ENCODE results near the gene SNX33. TPM values are rescaled to one million over a fixed set of nuclear protein-coding genes. Genes with fewer than 3 reads are reported as not detected.
"Not testable (repeated sequence)": the region's sequence is repeated elsewhere in the genome, so short reads cannot be mapped to it uniquely, and the experiment has no call there.

SNX33 gene
- total RNA-seq, 1 experiment from 2014 or later = 27.3 TPM

DNA sequence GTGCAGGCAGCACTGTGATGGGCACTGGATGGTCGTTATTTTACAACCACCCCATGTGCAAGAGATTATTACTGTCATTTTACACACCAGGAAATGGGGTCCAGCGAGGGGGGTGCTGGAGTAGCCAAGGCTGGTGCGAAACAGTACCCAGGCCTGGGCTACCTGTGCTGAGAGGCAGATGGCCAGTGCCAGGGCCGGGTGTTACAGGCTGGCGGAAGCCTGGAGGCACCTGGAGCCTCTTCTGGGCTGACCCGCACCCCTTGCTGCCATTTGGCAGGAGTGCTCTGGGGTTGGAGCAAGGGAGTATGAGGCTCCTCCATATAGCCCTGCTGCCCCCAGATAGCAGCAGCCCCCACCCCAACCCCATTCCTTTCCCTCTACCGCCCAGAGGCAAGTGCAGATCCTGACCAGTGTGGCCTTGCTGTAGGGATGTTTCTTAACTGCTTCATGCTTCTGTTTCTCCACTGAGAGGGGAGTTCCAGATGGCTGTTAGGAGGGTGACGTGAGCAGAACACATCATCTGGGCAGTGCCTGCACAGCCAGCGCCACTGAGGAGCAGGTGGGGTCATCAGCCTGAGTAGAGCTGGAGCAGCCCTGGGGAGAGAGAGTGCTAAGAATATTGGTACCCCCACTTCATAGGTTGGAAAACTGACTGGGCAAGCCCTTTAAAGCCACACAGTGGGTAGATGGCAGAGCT, 15.3 kb downstream of the SNX33 start:
- no peak for DNase-seq (ENCODE audit: low spot score)

- DNase-seq (ENCODE audit: low spot score) = no peak
Observed at GRCh38 chr15:75663931-75664421, 16.3 kb downstream of the SNX33 start.

DNA sequence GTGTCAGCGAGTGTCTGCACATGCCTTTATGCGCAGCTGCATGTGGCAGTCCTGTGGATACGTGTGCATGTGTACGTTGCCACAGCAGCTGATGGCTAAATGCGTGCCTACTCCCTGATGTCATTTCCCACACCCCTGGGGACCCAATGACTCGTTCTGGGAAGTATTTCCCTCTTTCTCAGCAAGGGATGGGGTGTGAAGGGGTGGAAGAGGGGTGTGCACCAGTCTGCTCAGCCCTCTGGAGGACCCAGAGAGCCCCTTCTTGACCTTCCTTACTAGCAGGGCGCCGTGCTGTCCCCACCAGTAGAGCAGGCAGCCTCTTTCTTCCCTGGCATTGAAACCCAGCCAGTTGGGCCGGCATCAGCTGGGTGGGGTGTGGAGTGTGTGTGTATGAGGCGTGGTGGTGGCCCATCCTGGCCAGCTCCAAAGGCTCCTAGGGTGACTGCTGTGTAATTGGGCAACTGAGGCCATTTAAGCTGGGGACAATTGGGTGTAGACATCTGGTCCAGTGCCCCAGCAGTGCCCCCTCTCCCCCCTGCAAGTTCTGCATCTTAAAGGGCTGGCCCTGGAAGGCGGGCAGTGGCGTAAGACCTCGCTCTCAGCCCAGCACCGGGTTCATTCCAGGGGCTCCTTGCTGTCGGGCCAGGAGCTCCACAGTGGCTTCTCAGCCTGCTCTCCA, 19.2 kb downstream of the SNX33 start:
- no peak for DNase-seq (ENCODE audit: low spot score)

GRCh38 chr15:75669191-75669878, 21.6 kb downstream of the SNX33 start:
- peak; percentile 46 for DNase-seq (ENCODE audit: low spot score)

DNA sequence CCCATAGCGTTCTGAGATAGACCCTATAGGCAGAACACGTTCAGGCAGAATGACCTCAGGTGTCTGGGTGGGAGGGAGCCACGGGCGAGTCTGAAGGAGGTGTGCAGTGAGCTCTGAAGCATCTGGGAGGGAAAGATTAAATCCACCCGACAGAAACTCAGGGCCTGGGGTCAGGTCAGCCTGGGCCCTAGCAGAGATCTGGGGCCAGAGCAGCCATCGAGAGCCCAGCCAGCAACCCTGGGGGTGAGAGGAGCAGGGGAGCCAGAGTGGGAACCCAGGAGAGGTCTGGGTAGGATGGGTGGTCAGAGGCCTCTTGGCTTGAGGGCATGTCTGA, 22.1 kb downstream of the SNX33 start:
- DNase-seq (ENCODE audit: low spot score) = no peak

DNA sequence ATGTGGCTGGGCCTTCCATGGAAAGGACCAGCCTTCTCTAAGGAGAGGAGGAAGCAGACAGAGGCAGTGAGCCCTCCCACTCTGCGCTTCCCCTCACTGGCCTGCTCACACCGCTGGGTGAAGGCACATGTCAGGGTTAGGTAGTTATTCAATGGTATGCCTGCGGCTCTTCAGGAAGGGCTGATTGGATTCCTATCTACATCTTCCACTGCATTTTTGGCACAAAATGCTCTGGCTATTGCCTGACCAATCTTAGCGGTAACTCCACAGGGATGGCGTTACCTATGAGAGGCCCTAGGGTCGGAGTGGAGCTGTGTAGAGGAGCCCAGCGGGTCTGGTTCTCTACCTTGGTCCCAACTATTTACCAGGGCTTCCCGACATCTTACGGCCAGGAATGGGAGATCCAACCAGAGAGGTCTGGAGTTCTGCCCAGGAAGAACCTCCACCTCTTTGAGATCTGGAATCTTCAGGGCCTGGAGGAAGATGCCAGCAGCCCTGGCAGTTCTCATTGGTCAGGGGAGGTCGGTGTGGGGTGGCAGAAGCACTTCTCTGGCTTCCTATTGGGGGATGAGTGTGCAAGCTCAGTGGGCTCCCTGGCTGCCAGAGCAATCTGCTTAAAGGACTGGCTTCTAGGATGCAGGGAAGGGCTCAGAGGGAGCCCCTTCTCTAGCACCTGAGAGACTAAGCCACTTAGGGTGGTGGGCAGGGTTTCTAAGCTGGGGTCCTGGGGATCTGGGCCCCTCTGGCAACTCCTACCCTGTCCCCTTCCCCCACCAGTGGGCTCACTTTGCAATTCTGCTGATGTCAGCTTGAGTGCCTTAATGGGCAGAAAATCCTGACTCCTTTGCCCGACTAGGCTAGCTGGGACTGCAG, 24.3 kb downstream of the SNX33 start:
- no peak for DNase-seq (ENCODE audit: low spot score)

DNA sequence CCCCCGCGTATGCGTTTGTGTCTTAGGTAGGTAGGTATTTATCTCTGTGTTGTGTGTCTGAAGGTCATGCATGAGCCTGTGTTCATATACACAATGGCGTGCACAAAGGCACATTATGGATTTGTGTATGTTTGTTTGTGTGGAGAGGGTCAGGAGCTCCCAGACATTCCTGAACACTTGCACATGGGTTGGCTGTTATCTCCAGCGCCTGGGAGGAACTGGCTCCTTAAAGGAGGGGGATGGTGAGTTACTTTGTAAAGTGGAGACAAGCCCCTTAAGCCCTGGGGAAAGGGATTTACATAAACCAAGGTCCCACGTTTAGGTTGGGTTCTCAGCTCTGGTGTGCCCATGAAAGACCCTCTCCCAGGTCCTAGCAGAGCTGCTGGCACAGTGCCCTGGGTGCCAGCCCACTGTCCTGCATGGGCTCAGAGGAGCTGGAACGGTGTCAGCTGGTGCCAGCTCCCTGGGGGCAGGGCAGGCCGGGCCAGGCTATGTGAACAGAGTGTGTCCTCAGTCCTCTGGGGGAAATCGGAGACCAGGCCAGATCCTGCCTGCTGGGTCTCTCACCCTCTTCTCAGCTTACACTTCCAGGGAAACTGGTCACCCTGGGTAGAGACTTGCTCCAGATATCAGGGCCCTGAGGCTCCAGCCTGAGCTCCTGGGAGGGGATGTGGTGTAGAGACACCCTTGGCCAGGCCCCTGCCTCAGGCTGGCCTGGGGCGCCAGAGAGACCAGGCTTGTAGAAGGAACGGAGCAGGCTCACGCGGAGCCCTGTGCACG, 25.1 kb downstream of the SNX33 start:
- no peak for DNase-seq (ENCODE audit: low spot score)

DNA sequence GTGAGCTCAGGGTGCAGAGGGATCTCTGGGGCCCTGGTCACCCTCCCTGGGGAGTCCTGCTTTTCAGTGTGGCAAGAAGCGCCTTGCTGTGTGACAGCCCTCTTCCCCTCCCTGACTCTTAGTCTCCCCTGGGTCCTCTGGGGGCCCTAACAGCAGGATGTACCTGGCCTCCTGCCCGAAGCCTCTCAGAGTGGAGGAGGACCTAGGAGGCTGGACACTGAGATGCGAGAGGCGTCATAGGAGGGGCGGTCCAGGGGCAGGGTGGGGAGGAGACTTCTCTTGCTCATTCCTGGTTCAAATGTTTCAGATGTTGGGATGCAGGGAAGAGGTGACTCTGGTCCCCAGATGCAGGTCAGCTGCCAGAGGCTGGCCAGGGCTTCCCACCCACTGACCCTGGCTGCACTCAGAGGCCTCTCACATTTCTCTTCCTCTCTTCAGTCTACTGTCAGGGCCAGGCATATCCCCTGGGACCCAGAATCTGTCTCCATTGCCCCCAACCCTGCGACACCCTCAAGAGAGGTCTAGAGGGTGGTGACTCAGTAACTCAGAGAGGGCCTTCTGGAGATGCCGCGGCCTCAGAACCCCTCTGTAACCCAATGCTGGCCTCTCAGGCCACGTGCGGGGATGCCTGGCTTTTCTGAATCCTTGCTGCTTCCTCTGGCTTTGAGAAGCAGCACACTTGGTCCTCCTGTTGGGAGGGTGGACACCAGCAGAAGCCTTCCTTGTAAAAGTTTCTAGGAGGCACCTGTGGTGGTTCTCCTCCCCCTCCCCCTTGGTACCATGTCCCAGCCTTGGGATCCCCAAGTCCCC, 25.9 kb downstream of the SNX33 start:
- no peak for DNase-seq (ENCODE audit: low spot score)

DNA sequence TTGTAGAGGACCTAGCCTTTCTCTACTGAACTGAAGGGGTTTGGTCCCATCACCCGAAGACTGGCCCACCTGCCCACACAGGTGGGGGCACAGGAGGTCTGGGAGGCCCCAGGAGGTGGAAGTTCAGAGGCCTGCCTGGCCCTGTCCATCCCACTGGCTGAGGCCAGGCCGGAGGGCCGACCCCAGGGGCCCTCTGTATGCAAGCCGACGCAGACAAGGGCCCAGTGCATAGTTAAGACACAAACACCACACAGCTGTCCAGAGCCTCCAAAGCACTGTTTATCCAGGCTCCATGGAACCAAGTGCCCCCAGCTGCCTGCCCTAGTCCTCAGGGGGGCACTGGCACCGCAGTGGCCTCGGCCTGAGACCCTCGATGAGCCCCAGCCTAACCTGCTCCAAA, 26.7 kb downstream of the SNX33 start:
- DNase-seq (ENCODE audit: low spot score) = no peak

DNA sequence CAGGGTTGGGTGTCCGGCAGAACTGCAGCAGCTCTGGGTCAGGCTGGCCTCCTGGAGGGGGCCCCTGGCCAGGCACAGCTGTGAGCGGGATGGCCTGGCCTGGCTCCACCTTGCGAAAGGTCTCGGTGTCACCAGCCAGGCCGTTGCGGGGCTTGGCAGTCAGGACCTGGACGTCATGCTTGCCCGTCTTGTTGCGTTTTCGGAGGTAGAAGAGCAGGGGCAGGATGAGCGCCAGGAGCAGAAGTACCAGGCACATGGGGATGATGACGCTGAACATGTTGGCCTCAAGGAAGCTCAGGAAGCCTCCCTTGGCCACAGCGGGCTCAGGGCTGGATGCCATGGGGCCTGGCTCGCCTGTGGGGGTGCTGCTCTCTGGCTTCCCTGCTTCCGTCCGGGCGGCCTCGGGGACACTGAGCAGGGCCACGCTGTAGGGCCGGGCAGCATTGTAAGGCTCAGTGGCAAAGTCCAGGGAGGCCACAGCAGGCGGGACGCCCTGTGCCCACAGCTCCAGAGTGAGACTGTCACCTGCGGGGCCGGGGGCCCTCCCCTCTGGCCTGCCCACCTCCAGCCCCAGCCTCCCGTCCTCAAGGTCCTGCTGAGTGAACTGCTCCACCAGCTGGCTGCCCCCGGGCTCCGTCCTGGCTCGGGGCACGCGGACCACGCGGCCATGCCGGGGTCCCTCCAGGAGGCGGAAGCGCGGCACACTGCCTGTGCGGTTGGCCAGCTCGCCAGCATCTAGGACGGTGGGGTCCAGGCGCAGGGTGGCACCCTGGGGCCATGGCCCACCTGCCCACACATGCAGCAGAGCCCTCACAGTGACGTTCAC, 28.1 kb downstream of the SNX33 start:
- DNase-seq (ENCODE audit: low spot score) = no peak

- DNase-seq (ENCODE audit: low spot score) = no peak
Observed at GRCh38 chr15:75676688-75677464, 29.2 kb downstream of the SNX33 start.

GRCh38 chr15:75677465-75678323, 30.0 kb downstream of the SNX33 start:
- DNase-seq (ENCODE audit: low spot score) = no peak

- not testable (repeated sequence) for DNase-seq (ENCODE audit: low spot score)
Observed at GRCh38 chr15:75678324-75678690, 30.6 kb downstream of the SNX33 start.

GRCh38 chr15:75680007-75680789, 32.5 kb downstream of the SNX33 start:
- no peak for DNase-seq (ENCODE audit: low spot score)

GRCh38 chr15:75682181-75683135, 34.7 kb downstream of the SNX33 start:
- DNase-seq (ENCODE audit: low spot score) = peak; percentile 51

All from HT-29 (cell line).